Medulla oblongata (tissue), 1 donor: Measurements from ENCODE around the gene FAM229A.

Experiments used
- DNase-seq: peaks from one replicate; pipeline ENCODE4 v3.0.0-alpha.2; 2015; ENCODE audit errors: extremely low spot score

The FAM229A gene

GRCh38 chr1:32350785-32351398 is 11.4 kb downstream of the FAM229A start:
- DNase-seq, result no peak

GRCh38 chr1:32349211-32349708 is 13.0 kb downstream of the FAM229A start:
- no peak for DNase-seq

GRCh38 chr1:32346532-32347157 is 15.6 kb downstream of the FAM229A start:
- DNase-seq, result no peak

- DNase-seq, result no peak
These were observed 16.9 kb downstream of the FAM229A start for GRCh38 chr1:32345289-32345827.

GRCh38 chr1:32342704-32343103 is 19.6 kb downstream of the FAM229A start:
- DNase-seq, result no peak

- DNase-seq, result no peak
These were observed 20.3 kb downstream of the FAM229A start for GRCh38 chr1:32341971-32342370.

GRCh38 chr1:32341186-32341757 is 21.0 kb downstream of the FAM229A start:
- DNase-seq, result peak; percentile 57

GRCh38 chr1:32339363-32339978 is 22.8 kb downstream of the FAM229A start:
- DNase-seq, result no peak

- DNase-seq, result no peak
These were observed 23.6 kb downstream of the FAM229A start for GRCh38 chr1:32338637-32339145.

GRCh38 chr1:32337855-32338636 is 24.2 kb downstream of the FAM229A start:
- DNase-seq, result peak; percentile 95

- DNase-seq, result no peak
These were observed 25.2 kb downstream of the FAM229A start for GRCh38 chr1:32336963-32337675.

- DNase-seq, result no peak
These were observed 25.7 kb downstream of the FAM229A start for GRCh38 chr1:32336591-32336932.

GRCh38 chr1:32335790-32336590 is 26.3 kb downstream of the FAM229A start, which contains the start of gene MARCKSL1:
MARCKSL1 (minus strand) TSS chr1:32336233; CDS start chr1:32336033, 200 bp downstream.
- peak; percentile 82 for DNase-seq

- DNase-seq, result no peak
These were observed 26.8 kb downstream of the FAM229A start for GRCh38 chr1:32335535-32335789.

- peak; percentile 60 for DNase-seq
These were observed 27.3 kb downstream of the FAM229A start for GRCh38 chr1:32334864-32335534.

GRCh38 chr1:32334274-32334861 is 27.9 kb downstream of the FAM229A start:
- no peak for DNase-seq

- DNase-seq, result peak; percentile 45
These were observed 28.9 kb downstream of the FAM229A start for GRCh38 chr1:32333251-32333963.

- peak; percentile 81 for DNase-seq
These were observed 29.8 kb downstream of the FAM229A start for GRCh38 chr1:32332290-32333079.
